Neural cell (in vitro differentiated cells): ENCODE data around the gene GPALPP1.

Experiments used
- RAD21 ChIP-seq: fragments of 450-650 bp; conservative IDR thresholded peaks from 2 replicates; pipeline ENCODE4 v1.6.1; 2014; ENCODE audit warnings: antibody characterized with exemption, mild to moderate bottlenecking, moderate library complexity
- TF ChIP-seq, protein P1 (sequence below): fragments of 450-650 bp; IDR thresholded peaks from 2 replicates; pipeline ENCODE4 v1.5.1; 2014; ENCODE audit warnings: antibody characterized with exemption, mild to moderate bottlenecking, moderate library complexity; ENCODE audit not compliant: poor library complexity, severe bottlenecking
- TF ChIP-seq, protein P2 (sequence below): IDR thresholded peaks from 2 replicates; pipeline ENCODE4 v1.6.1; 2012; ENCODE audit warnings: borderline replicate concordance

DNA sequence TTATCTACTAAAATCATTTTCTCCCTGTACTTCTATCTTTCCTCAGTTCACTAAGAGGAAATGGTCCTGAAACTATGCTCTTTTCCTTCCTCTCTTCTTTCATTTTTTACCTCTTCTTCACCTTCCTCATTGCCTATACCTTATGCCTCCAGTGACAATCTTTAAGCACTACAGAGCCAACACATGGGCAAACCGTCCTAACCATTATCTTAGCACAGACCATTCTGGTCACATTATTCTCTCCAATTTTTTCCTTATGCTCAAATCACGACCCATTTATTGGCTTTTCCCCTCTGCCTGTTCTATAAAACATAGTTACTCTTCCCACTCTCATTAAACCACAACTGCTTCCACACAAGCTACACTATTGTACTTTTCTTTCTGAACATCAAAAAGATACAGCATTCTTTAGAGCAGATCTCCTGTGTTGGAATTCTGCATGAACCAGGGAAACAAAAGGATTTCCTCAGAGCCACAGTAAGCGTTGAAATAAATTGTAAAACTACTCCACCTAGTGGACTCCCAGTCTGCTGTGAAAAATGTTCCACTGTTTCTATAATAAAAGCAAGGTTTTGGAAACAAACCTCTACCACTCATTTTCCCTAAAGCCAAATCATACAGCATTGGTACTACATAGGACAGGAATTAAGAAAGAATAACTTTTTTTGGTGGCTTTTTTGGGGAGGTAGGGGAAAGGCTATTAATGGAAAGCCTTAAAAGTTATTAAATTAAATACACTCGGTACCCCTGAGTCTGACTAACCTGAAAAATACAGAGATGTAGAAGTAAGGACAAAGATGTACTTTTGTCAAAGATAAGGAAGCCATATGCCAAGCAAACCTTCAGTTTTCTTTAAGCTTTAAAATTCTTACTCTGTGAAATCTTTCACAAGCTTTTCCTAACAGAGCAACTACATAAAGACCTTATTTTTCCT, 19.5 kb upstream of the GPALPP1 start:
- TF ChIP-seq, protein P1, sequence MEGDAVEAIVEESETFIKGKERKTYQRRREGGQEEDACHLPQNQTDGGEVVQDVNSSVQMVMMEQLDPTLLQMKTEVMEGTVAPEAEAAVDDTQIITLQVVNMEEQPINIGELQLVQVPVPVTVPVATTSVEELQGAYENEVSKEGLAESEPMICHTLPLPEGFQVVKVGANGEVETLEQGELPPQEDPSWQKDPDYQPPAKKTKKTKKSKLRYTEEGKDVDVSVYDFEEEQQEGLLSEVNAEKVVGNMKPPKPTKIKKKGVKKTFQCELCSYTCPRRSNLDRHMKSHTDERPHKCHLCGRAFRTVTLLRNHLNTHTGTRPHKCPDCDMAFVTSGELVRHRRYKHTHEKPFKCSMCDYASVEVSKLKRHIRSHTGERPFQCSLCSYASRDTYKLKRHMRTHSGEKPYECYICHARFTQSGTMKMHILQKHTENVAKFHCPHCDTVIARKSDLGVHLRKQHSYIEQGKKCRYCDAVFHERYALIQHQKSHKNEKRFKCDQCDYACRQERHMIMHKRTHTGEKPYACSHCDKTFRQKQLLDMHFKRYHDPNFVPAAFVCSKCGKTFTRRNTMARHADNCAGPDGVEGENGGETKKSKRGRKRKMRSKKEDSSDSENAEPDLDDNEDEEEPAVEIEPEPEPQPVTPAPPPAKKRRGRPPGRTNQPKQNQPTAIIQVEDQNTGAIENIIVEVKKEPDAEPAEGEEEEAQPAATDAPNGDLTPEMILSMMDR, result peak; percentile 92
- peak; percentile 93 for TF ChIP-seq RAD21
- TF ChIP-seq, protein P2, sequence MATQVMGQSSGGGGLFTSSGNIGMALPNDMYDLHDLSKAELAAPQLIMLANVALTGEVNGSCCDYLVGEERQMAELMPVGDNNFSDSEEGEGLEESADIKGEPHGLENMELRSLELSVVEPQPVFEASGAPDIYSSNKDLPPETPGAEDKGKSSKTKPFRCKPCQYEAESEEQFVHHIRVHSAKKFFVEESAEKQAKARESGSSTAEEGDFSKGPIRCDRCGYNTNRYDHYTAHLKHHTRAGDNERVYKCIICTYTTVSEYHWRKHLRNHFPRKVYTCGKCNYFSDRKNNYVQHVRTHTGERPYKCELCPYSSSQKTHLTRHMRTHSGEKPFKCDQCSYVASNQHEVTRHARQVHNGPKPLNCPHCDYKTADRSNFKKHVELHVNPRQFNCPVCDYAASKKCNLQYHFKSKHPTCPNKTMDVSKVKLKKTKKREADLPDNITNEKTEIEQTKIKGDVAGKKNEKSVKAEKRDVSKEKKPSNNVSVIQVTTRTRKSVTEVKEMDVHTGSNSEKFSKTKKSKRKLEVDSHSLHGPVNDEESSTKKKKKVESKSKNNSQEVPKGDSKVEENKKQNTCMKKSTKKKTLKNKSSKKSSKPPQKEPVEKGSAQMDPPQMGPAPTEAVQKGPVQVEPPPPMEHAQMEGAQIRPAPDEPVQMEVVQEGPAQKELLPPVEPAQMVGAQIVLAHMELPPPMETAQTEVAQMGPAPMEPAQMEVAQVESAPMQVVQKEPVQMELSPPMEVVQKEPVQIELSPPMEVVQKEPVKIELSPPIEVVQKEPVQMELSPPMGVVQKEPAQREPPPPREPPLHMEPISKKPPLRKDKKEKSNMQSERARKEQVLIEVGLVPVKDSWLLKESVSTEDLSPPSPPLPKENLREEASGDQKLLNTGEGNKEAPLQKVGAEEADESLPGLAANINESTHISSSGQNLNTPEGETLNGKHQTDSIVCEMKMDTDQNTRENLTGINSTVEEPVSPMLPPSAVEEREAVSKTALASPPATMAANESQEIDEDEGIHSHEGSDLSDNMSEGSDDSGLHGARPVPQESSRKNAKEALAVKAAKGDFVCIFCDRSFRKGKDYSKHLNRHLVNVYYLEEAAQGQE, result peak; percentile 86
